ENCODE data around the gene NARS2. TPM values are rescaled to one million over a fixed set of nuclear protein-coding genes. Genes with fewer than 3 reads are reported as not detected.

Gene NARS2
- total RNA-seq, 4 donors from 2014 or later: 6.4 to 15.1 (median 10.4) TPM

DNA sequence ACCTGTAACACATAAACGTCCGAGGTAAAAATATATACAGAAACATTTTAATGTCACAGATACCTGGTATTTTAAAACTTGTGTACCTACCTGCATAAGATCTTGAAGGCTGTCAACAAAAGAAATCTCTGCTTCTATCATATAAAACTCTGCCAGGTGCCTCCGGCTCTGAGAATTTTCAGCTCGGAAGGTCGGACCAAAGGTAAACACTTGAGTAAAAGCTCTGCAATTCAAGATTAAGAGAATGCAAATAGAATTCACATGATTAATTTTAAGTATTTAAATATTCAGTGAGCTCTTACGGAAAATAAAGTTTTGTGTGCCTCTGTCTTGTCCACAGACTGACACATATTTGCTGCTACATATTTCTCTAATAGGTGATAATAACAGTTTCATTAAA is 81.7 kb downstream of the NARS2 start:
- DNase-seq: no peak
- TF ChIP-seq POLR2AphosphoS5 (IDR thresholded peaks at IDR 0.05) (no peak), EP300 (IDR thresholded peaks at IDR 0.05; ENCODE audit: low read depth) (no peak), POLR2A (IDR thresholded peaks at IDR 0.05) (no peak)
- TF ChIP-seq, protein P1, sequence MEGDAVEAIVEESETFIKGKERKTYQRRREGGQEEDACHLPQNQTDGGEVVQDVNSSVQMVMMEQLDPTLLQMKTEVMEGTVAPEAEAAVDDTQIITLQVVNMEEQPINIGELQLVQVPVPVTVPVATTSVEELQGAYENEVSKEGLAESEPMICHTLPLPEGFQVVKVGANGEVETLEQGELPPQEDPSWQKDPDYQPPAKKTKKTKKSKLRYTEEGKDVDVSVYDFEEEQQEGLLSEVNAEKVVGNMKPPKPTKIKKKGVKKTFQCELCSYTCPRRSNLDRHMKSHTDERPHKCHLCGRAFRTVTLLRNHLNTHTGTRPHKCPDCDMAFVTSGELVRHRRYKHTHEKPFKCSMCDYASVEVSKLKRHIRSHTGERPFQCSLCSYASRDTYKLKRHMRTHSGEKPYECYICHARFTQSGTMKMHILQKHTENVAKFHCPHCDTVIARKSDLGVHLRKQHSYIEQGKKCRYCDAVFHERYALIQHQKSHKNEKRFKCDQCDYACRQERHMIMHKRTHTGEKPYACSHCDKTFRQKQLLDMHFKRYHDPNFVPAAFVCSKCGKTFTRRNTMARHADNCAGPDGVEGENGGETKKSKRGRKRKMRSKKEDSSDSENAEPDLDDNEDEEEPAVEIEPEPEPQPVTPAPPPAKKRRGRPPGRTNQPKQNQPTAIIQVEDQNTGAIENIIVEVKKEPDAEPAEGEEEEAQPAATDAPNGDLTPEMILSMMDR (IDR thresholded peaks at IDR 0.05): no peak
- Histone ChIP-seq H3K4me3 (no peak overlapping the region), H3K4me1 (peaks cover 0 to 14% (median 8%) of the 10 kb centered on the region in 4 donors), H3K9me3 (no peaks in the 10 kb centered on the region), H3K36me3 (no peaks in the 10 kb centered on the region), H3K27me3 (no peaks in the 10 kb centered on the region), H3K27ac (no peak overlapping the region)
- in situ Hi-C loops (cut with MboI; ENCODE audit: low pct_ligation_motif_present in 1 of 4, low pct_unique_long_range_greater_than_20kb in 1 of 4, low sequenced_read_pairs in 3 of 4) (no loop called here), intact Hi-C loops (cut with DNase I; ENCODE audit: low total_unique reads) (no loop called here)
- WGBS, 2 donors (ENCODE audit: low coverage in 1 of 2): 90 to 97% methylated on average over 6 of the region's 6 CpGs

DNA sequence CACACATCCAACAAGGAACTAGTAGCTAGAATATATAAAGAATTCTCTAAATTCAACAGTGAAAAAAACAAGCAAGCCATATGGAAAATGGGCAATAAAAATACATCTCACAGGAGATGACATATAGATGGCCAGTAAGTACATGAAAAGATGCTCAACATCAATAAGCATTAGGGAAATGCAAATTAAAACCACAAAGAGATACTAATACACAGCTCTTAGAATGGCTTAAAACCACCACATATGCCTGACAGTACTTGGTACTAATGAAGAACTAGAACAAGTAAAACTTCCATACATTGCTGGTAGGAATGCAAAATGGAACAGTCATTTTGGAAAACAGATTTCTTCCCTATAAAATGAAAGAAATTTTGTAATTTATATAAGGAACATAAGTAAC is 85.5 kb downstream of the NARS2 start:
- intact Hi-C loops (cut with DNase I; ENCODE audit: low total_unique reads) (no loop called here), in situ Hi-C loops (cut with MboI; ENCODE audit: low pct_ligation_motif_present in 1 of 4, low pct_unique_long_range_greater_than_20kb in 1 of 4, low sequenced_read_pairs in 3 of 4) (no loop called here)
- DNase-seq: no peak
- no peak overlapping the region for H3K27ac ChIP-seq
- H3K9me3 ChIP-seq: no peaks in the 10 kb centered on the region
- no peaks in the 10 kb centered on the region for H3K27me3 ChIP-seq
- no peak overlapping the region for H3K4me3 ChIP-seq
- no peak for TF ChIP-seq POLR2AphosphoS5 (IDR thresholded peaks at IDR 0.05)
- no peak for TF ChIP-seq EP300 (IDR thresholded peaks at IDR 0.05; ENCODE audit: low read depth)
- no peak for TF ChIP-seq POLR2A (IDR thresholded peaks at IDR 0.05)
- TF ChIP-seq, protein P1 (IDR thresholded peaks at IDR 0.05): no peak
- no peaks in the 10 kb centered on the region for H3K36me3 ChIP-seq
- no peaks in the 10 kb centered on the region for H3K4me1 ChIP-seq

DNA sequence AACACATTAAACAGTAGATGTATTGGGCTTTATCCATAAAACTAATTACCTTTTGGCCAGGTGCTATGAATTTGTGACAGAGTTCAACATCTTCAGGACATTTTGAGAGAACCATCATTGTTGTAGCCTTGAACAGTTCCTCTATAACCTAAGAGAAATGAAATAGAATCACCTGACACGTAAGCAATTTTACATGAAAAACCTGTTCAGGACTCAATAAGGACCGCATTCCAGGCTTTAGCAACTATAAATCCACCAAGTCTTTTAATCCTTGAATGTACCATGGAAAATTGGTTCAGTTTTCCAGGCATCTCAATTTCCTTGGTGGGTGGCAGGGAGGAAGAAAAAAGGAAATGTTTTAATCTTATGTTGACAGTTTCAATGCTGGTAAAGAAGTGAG is 96.1 kb downstream of the NARS2 start:
- H3K27me3 ChIP-seq: no peaks in the 10 kb centered on the region
- H3K4me3 ChIP-seq: no peak overlapping the region
- no peaks in the 10 kb centered on the region for H3K9me3 ChIP-seq
- 96 to 100% methylated on average over 2 of the region's 2 CpGs for WGBS, 2 donors (ENCODE audit: low coverage in 1 of 2)
- no peak overlapping the region for H3K27ac ChIP-seq
- no peak for DNase-seq
- no peaks in the 10 kb centered on the region for H3K36me3 ChIP-seq
- intact Hi-C loops (cut with DNase I; ENCODE audit: low total_unique reads) (no loop called here), in situ Hi-C loops (cut with MboI; ENCODE audit: low pct_ligation_motif_present in 1 of 4, low pct_unique_long_range_greater_than_20kb in 1 of 4, low sequenced_read_pairs in 3 of 4) (no loop called here)
- no peak for TF ChIP-seq EP300 (IDR thresholded peaks at IDR 0.05; ENCODE audit: low read depth)
- no peak for TF ChIP-seq POLR2A (IDR thresholded peaks at IDR 0.05)
- TF ChIP-seq, protein P1 (IDR thresholded peaks at IDR 0.05): no peak
- TF ChIP-seq POLR2AphosphoS5 (IDR thresholded peaks at IDR 0.05): no peak
- no peaks in the 10 kb centered on the region for H3K4me1 ChIP-seq

DNA sequence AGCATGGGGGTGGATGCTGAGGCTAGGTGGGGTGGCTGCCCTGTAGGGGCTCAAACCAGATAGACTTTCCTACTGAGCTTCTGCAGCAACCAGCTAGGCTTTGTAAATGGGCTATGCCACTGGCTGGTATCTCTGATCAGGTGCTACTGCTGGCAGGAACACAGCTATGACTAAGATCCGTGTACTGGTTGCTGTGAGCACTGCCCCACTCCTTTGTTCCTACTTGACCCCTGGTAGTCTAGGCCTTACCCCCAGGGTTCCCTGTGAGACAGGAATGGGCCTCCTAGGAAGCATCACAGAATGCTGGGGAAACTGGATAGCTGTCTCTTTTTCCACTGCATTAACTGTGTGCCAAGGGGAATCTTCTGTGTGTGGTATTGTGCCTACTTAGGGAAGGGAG is 98.6 kb downstream of the NARS2 start:
- TF ChIP-seq EP300 (IDR thresholded peaks at IDR 0.05; ENCODE audit: low read depth) (no peak), POLR2AphosphoS5 (IDR thresholded peaks at IDR 0.05) (no peak), POLR2A (IDR thresholded peaks at IDR 0.05) (no peak)
- TF ChIP-seq, protein P1 (IDR thresholded peaks at IDR 0.05): no peak
- no peak for DNase-seq
- H3K9me3 ChIP-seq: no peaks in the 10 kb centered on the region
- 73% methylated on average over 1 of the region's 1 CpG; no CpG with 5 or more reads in 1 of the 2 donors for WGBS, 2 donors (ENCODE audit: low coverage in 1 of 2)
- no peak overlapping the region for H3K4me3 ChIP-seq
- no peaks in the 10 kb centered on the region for H3K4me1 ChIP-seq
- H3K27me3 ChIP-seq: no peaks in the 10 kb centered on the region
- H3K36me3 ChIP-seq: no peaks in the 10 kb centered on the region
- in situ Hi-C loops (cut with MboI; ENCODE audit: low pct_ligation_motif_present in 1 of 4, low pct_unique_long_range_greater_than_20kb in 1 of 4, low sequenced_read_pairs in 3 of 4) (no loop called here), intact Hi-C loops (cut with DNase I; ENCODE audit: low total_unique reads) (no loop called here)
- H3K27ac ChIP-seq: no peak overlapping the region

Measured in transverse colon (tissue), 4 donors.